ENCODE data around the gene UNC93B1. TPM values are rescaled to one million over a fixed set of nuclear protein-coding genes. Genes with fewer than 3 reads are reported as not detected.

The UNC93B1 gene
- total and polyA plus RNA-seq, 2 of the 8 experiments (the other 6 are each of a cell fraction or from before 2014, with no cell fraction given) = 18.9 to 34.3 TPM

GRCh38 chr11:68036717-68037239 is 32.9 kb upstream of the UNC93B1 start:
- Histone ChIP-seq H4K5ac (ENCODE audit: insufficient read length, low read depth, low read length) (no peak overlapping the region), H3K18ac (ENCODE audit: extremely low read depth, low read length) (no peak overlapping the region), H3K56ac (replicated peaks; ENCODE audit: insufficient read length, low read depth, low read length) (no peak overlapping the region), H3K4ac (replicated peaks; ENCODE audit: insufficient read length, low read depth, low read length) (no peak overlapping the region), H2BK5ac (ENCODE audit: low read depth, low read length) (no peak overlapping the region), H4K20me1 (replicated peaks in 1 of 2; ENCODE audit: control insufficient read depth in 1 of 2, insufficient read depth in 2 of 2, low read length in 2 of 2) (peaks cover 0 to 5% of the 10 kb centered on the region in 2 experiments), H3K79me1 (ENCODE audit: low read depth, low read length) (peaks cover 2% of the 10 kb centered on the region), H3K4me2 (ENCODE audit: insufficient read depth in 1 of 2, low read depth in 2 of 2, low read length in 2 of 2) (no peak overlapping the region), H3K23me2 (ENCODE audit: low read depth, low read length) (no peaks in the 10 kb centered on the region; the same call in 1 of the 2 replicates), H3K9me3 (ENCODE audit: insufficient read depth in 2 of 2, low read depth in 1 of 2, low read length in 1 of 2) (no peaks in the 10 kb centered on the region), H3K14ac (ENCODE audit: insufficient read length) (no peak overlapping the region), H2BK20ac (ENCODE audit: low read length) (no peak overlapping the region), H3K36me3 (ENCODE audit: control insufficient read depth in 2 of 4, insufficient read depth in 4 of 4, low read length in 3 of 4) (peaks cover 4 to 17% (median 15%) of the 10 kb centered on the region in 4 experiments), H3K27ac (ENCODE audit: low read depth, low read length) (no peak overlapping the region), H3K4me3 (ENCODE audit: extremely low read depth in 1 of 4, insufficient read depth in 2 of 4, low read depth in 3 of 4, low read length in 4 of 4) (no peak overlapping the region), H3K9ac (replicated peaks in 1 of 4; ENCODE audit: extremely low read depth in 1 of 4, low read depth in 3 of 4, low read length in 3 of 4) (no peak overlapping the region), H3K27me3 (replicated peaks in 1 of 4; ENCODE audit: control insufficient read depth in 3 of 4, extremely low read depth in 1 of 4, insufficient read depth in 3 of 4, low read length in 3 of 4) (no peaks in the 10 kb centered on the region), H2BK120ac (replicated peaks; ENCODE audit: low read depth, low read length) (no peak overlapping the region), H3K79me2 (ENCODE audit: control insufficient read depth in 1 of 2, insufficient read depth in 2 of 2, low read length in 2 of 2) (peaks cover 0 to 12% of the 10 kb centered on the region in 2 experiments; a peak in 1 of 4 replicates), H4K8ac (ENCODE audit: extremely low read depth, insufficient read depth, low read length) (peak overlapping the region; percentile 19; the same call in 1 of the 2 replicates), H2BK15ac (ENCODE audit: low read length) (no peak overlapping the region), H3K23ac (ENCODE audit: insufficient read length) (no peak overlapping the region), H3K4me1 (replicated peaks in 1 of 4; ENCODE audit: control insufficient read depth in 3 of 4, insufficient read depth in 4 of 4, low read length in 3 of 4) (peaks cover 4 to 27% (median 20%) of the 10 kb centered on the region in 4 experiments), H2BK12ac (ENCODE audit: low read depth, low read length) (no peak overlapping the region), H2AFZ (ENCODE audit: low read length) (no peak overlapping the region), H4K91ac (replicated peaks; ENCODE audit: insufficient read length, low read length) (no peak overlapping the region), H2AK5ac (ENCODE audit: low read depth, low read length) (no peak overlapping the region)
- TF ChIP-seq POLR2AphosphoS5 (IDR thresholded peaks at IDR 0.05; ENCODE audit: low read depth, low read length) (no peak), RBBP5 (IDR thresholded peaks at IDR 0.05; ENCODE audit: borderline replicate concordance, low read depth, low read length) (no peak), POU5F1 (IDR thresholded peaks at IDR 0.05; ENCODE audit: low read depth, low read length) (no peak)
- FAIRE-seq (no peak), DNase-seq (ENCODE audit: low read depth in 1 of 2, low spot score in 2 of 2) (no peak)
- 87% methylated on average over 14 of the region's 14 CpGs; no CpG with 5 or more reads in 1 of the 2 experiments for WGBS, 2 experiments (ENCODE audit: extremely low coverage in 1 of 2, insufficient coverage in 1 of 2, insufficient read length in 1 of 2, insufficient replicate concordance in 2 of 2, low coverage in 1 of 2, low lambda C conversion rate in 2 of 2, missing lambda C conversion rate in 1 of 2)
- ChIA-PET CTCF (ENCODE audit: partially characterized antibody) (interaction anchor here (0.5 to 2.0 kb wide), 4 partner anchors 9 to 458 kb away, joined by 4 read pairs; no protein-coding TSS in a partner anchor), POLR2A (ENCODE audit: partially characterized antibody) (interaction anchor here (1.2 to 16.6 kb wide), 8 partner anchors 8 to 84 kb away, joined by 3 to 183 read pairs (median 6); partner anchors contain the start of gene CHKA)

Measured in H1 (cell line).